Measurements from ENCODE around the gene CDHR3.
"Not testable (repeated sequence)": the region's sequence is repeated elsewhere in the genome, so short reads cannot be mapped to it uniquely, and the experiment has no call there.

CDHR3 gene

DNA sequence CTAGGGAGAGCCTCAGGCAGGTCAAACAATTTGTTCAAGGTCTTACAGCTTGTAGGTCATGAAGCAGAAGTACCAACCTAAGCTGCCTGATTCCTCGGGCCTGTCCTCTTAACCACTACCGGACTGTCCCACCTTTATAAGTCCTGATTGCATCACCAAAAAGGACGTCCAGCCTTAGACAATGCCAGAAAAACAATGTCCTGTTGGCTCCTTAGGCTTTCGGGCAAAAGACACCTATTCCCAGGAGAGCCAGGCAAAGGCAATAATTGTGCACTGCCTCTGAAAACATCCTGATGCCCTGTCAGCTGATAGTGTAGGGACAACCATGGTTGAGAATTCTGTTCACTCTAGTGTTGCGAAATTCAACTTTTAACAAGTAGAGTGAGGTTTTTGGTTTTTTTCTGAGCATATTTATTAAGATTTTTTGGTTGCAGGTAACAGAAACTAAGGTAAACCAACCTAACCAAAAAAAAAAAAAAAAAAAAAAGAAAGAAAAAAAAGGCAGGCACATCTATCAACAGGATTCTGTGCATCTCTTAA lies 40.5 kb downstream of the CDHR3 start:
- no peak for DNase-seq

GRCh38 chr7:106006906-106007305 lies 43.8 kb downstream of the CDHR3 start:
- no peak for DNase-seq

- not testable (repeated sequence) for DNase-seq
Measured at GRCh38 chr7:106007796-106008195, 44.7 kb downstream of the CDHR3 start.

DNA sequence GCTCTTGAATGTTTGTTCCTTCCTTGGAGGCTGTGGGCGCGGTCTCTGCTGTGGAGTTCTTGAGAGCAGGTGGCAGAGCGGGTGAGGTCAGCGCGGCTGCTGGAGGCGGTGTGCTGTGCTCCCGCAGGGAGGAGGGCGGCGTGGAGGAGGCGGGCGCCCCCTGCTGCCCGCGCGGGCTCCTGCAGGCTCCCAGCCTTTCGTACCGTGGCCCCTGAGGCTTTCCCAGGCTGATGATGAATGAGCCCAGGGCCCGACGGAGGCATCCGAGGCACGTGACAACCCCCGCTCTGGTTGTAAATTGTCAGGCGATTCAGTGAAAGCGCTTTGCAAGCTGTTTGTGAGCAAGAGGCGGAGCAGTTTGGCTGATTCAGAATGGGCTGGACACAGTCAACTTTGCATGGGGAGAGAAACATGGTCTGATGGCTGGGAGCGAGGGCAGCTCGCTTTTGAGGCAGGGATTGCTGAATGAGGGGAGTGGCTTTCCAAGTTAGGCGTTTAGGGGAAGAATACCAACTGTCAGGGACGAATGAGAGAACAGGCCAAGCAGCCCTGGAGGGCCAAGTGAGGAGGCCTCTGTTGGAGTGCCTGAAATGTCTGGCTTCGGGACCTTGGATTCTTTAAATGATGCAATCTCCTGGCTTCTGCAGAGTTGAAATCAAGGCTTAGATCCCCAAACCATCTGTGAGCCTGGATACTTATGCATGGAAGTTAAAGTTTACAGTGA lies 46.6 kb downstream of the CDHR3 start:
- DNase-seq = peak; percentile 84

DNA sequence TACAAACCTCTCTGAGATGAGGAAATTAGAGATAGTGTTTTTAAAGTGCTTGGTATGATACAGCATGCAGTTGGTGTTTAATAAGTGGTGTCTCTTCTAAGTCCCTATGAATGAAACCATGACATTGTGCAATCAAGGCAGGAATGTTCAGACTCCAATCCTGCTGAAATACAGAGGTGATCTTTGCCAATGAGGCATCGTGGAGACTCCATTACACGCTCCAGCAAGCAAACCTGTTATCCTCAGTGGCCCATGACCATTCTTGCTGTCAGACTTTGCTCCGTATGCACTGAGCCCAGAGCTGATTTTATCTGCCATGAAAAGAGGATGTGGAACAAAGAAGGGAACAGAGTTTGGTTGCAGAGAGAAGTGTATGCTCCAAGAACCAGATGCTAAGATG lies 47.3 kb downstream of the CDHR3 start:
- no peak for DNase-seq

DNA sequence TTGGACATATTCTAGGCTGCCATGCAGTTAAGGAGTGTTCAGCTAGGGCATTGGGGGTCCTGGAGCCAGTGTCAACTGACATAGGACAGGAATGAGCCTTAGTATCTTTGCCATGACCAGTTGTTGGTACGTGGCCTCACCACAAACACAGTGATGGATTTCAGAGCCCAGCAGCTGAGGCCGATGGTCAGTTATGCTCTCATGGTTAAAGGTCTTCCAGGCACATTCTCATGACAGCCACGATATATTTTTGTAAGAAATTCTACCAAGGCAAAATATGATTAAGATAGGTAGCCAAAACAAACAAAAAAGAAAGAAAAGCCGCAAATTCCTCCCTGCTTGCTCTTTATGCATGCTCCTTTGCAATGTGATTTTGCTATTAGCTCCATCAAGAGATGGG lies 47.8 kb downstream of the CDHR3 start:
- no peak for DNase-seq

- no peak for DNase-seq
Measured at GRCh38 chr7:106012184-106012583, 49.1 kb downstream of the CDHR3 start.

DNA sequence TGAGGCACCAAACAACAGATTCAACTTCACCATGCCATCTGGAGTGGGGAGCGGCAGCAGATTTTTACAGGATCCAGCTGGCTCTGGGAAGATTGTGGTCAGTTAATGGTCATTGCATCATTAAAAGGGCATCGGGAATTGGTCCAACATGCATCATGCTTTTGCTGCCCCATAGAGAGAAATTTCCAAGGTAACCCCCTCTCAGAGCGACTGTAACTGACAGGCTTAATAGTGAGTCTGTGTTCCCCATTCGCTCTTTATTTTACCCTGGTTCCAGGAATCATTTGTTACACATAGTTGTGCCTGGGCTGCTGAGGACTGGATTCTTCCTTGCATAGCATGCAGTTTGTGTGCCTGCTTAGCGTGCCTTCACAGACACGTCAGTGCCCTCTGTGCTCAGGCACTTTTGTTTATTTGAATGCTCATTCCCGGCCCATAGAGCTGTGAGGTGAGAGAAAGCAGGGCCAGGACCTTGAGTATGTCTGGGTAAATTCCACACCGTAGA lies 49.9 kb downstream of the CDHR3 start:
- DNase-seq = no peak

- no peak for DNase-seq
Measured at GRCh38 chr7:106015381-106016218, 52.5 kb downstream of the CDHR3 start.

DNA sequence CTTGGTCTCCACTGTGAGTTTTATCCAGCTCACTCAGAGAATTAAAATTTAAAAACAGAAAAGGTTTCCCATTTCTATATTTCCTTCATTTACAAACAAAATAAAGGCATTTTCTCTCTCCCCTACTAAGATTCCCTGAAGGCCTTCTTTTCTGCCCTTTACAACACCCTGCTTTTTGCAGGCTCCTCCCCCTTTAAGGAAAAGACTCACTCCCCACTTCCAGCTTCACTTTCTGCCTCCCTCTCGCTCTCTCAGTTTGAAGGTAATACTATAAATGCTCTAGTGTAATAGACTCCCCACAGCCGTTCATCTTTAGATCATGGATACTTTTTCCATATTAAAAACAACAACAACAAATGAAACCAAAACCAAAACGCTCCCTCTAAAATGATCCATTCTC lies 53.3 kb downstream of the CDHR3 start:
- no peak for DNase-seq

- no peak for DNase-seq
Measured at GRCh38 chr7:106017657-106018056, 54.6 kb downstream of the CDHR3 start.

GRCh38 chr7:106018566-106019469 lies 55.8 kb downstream of the CDHR3 start:
- no peak for DNase-seq

GRCh38 chr7:106019470-106019820 lies 56.4 kb downstream of the CDHR3 start:
- peak; percentile 19 to 61 for DNase-seq

DNA sequence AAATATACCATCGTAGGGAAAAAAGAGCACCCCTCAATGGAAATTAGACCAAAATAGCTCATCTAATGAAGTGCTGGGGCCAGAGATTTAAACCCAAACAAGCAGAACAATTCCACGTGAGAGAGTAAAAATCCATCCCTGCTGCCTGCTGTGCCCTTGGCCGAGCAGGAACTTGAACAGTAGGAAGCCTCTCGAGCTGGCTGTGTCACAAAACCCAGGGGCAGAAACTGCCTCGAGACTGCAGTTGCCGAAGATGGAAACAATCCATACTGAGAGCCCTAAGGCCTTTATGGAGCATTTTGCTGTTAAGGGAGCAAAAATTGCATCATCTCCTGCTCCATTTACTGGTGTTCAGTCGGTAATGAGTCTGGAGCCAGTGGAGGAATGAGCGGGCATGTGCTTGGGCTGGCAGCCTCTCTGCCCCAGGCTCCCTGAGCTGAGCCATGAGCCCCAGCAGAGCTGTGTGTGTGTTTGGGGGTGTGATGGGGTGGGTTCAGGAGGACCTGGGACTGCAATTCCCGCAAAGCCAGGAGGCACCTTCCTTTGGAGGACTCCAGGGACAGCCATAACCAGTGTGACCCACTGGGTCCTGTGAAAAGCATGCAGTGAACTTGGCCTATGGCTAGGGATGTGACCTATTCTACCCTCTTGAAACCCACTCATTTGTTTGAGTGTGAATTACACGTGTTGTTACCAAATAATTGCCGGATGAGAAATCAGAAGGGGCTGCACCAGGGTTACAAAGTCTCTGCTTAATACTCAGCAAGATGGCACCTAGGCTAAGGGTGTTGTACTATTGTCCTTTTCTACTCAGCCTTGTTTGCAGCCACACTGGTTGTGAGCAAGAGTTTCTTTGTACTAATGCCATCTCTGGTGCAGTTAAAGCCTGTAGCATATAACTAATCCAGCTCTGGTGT lies 58.3 kb downstream of the CDHR3 start:
- peak; percentile 70 to 88 for DNase-seq

GRCh38 chr7:106022193-106022821 lies 59.2 kb downstream of the CDHR3 start:
- DNase-seq = no peak

DNA sequence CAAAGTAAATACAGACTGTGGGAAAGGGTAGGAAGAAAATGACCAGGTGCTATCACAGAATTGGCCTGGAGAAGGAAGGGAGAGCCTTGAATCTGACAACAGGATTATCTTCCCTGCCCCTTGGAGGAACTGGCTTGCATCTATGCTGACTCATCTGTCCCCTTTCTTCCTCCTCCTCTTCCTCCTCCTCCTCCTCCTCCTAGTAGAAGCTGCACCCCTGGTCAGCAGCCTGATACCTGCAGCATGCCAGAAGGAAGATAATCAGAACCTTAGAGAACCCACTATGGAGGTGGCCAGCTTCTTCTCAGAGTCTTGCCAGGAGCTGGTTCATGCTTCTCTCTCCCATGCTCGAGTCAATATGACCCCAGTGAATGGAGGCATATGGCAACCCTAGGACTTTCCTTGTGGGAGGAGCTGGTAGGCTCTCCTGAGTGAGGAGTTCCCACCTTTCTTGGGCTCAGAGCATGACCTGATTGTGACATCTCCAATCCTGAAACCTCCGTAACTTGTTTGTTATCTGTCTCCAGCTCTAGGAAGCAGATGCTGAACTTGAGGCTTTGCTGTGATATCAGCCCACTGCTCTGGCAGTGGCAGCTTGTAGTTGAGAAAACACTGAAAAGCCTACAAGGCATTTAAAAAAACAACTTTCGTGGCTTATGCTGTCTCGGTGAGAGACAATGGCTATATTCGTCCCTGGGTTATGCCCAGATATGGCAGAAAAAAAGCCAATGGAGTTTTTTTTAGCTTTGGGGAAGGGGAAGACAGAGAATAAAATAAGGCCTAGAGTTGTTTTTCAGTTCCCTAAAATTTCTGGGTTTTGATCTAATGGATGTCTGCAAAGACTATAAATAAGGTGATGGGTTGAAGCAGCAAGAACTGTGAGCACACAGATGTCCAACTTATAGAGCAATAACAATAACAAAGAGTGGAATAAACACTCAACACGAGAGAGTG lies 60.6 kb downstream of the CDHR3 start:
- DNase-seq = no peak

DNA sequence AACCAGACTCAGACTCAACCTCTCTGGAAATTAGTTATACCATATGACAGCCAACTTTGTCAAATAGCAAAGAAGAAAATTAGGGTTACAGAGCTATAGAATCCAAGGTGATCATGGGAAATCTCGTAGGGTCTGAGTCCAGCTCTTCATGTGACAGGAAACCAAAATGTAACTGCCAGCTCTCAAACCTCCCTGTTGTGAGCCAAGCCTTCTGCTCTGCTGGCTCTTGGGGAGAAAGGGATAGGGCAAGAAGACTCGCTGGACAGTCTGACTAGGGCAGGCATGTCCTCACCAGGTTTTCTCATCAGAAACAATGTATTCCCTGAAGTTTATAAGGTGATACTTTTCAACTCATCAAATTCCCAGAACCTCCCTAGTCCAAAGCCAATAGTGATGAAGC lies 63.0 kb downstream of the CDHR3 start:
- DNase-seq = no peak

- no peak for DNase-seq
Measured at GRCh38 chr7:106029451-106029850, 66.4 kb downstream of the CDHR3 start.

- DNase-seq = no peak
Measured at GRCh38 chr7:106029941-106030340, 66.9 kb downstream of the CDHR3 start.

Measured in NCI-H2081 (cell line).